Erythroblast (primary cell): ENCODE data around the gene OGA.

Experiments
- GATA1 ChIP-seq: IDR thresholded peaks from 2 replicates; pipeline ENCODE4 v1.6.1; 2011; ENCODE audit warnings: low read depth, mild to moderate bottlenecking, control low read depth, low read length, moderate library complexity
- POLR2A ChIP-seq: IDR thresholded peaks from 2 replicates; pipeline ENCODE4 v1.6.1; 2011; ENCODE audit warnings: mild to moderate bottlenecking, low read length

GRCh38 chr10:101832325-101832771, 14.1 kb upstream of the OGA start:
- TF ChIP-seq POLR2A, result no peak
- TF ChIP-seq GATA1, result no peak
